Activated CD4-positive, alpha-beta T cell treated with anti-CD3 and anti-CD28 coated beads, Interleukin-2, amount 50 U/mL, for 24 hours (primary cell): ENCODE measurements around the gene BAG5.
A peak's percentile ranks its signal among the peaks of the same experiment; 100 is the strongest.
"Not testable (repeated sequence)": the region's sequence is repeated elsewhere in the genome, so short reads cannot be mapped to it uniquely, and the experiment has no call there.

ENCODE experiments used
- DNase-seq, 2 donors: peaks; one replicate each; pipeline ENCODE4 v3.0.0-alpha.2; 2020; ENCODE audit warnings: low read depth in 1 of 2, low spot score in 1 of 2

BAG5 gene

GRCh38 chr14:103562429-103563225, at the start of gene BAG5, which contains the start of gene COA8:
TSS of gene BAG5 (minus strand) at chr14:103562657. CDS start at chr14:103561164, 1,493 bp downstream.
TSS of gene COA8 (plus strand) at chr14:103562960. CDS start at chr14:103563002, 42 bp downstream.
- DNase-seq = peak; percentile 73 to 75

GRCh38 chr14:103611215-103611614, 48.8 kb upstream of the BAG5 start:
- DNase-seq = no peak

GRCh38 chr14:103609081-103609480, 46.6 kb upstream of the BAG5 start:
- not testable (repeated sequence) for DNase-seq

- no peak for DNase-seq
These were observed 45.4 kb upstream of the BAG5 start for GRCh38 chr14:103607822-103608221.

GRCh38 chr14:103606963-103607668, 44.7 kb upstream of the BAG5 start:
- DNase-seq = peak in 1 of 2 donors; percentile 8

- DNase-seq = no peak
These were observed 42.2 kb upstream of the BAG5 start for GRCh38 chr14:103604620-103605019.

- DNase-seq = no peak
These were observed 38.0 kb upstream of the BAG5 start for GRCh38 chr14:103600503-103600902.

GRCh38 chr14:103597623-103598377, 35.3 kb upstream of the BAG5 start:
- DNase-seq = no peak

GRCh38 chr14:103594265-103594664, 31.8 kb upstream of the BAG5 start:
- no peak for DNase-seq

GRCh38 chr14:103593577-103593976, 31.1 kb upstream of the BAG5 start:
- no peak for DNase-seq

GRCh38 chr14:103584326-103584915, 22.0 kb upstream of the BAG5 start:
- no peak for DNase-seq

GRCh38 chr14:103581954-103582703, 19.7 kb upstream of the BAG5 start:
- no peak for DNase-seq

- no peak for DNase-seq
These were observed 18.7 kb upstream of the BAG5 start for GRCh38 chr14:103581206-103581605.

GRCh38 chr14:103578401-103579075, 16.1 kb upstream of the BAG5 start:
- DNase-seq = no peak

- no peak for DNase-seq
These were observed 14.0 kb upstream of the BAG5 start for GRCh38 chr14:103576371-103577024.

GRCh38 chr14:103574707-103575285, 12.3 kb upstream of the BAG5 start:
- DNase-seq = no peak

GRCh38 chr14:103574104-103574503, 11.6 kb upstream of the BAG5 start:
- no peak for DNase-seq

GRCh38 chr14:103569408-103569807, 7.0 kb upstream of the BAG5 start:
- no peak for DNase-seq

- DNase-seq = no peak
These were observed 6.5 kb upstream of the BAG5 start for GRCh38 chr14:103568952-103569351.
